Effector CD8-positive, alpha-beta T cell (primary cell): ENCODE data around the gene NTMT1.

Source experiments
- DNase-seq: peaks from one replicate; lab custom pipeline; 2025; lab: John Stamatoyannopoulos, UW

Gene NTMT1

GRCh38 chr9:129678844-129679243 is 52.9 kb downstream of the NTMT1 start:
- no peak for DNase-seq

GRCh38 chr9:129679537-129679936 is 53.6 kb downstream of the NTMT1 start:
- DNase-seq = no peak

GRCh38 chr9:129681924-129682323 is 56.0 kb downstream of the NTMT1 start:
- DNase-seq = no peak

- DNase-seq = no peak
Observed at GRCh38 chr9:129682381-129682780, 56.4 kb downstream of the NTMT1 start.

GRCh38 chr9:129685220-129685932 is 59.4 kb downstream of the NTMT1 start:
- DNase-seq = no peak
